ENCODE results near the gene SASH1.

DNA sequence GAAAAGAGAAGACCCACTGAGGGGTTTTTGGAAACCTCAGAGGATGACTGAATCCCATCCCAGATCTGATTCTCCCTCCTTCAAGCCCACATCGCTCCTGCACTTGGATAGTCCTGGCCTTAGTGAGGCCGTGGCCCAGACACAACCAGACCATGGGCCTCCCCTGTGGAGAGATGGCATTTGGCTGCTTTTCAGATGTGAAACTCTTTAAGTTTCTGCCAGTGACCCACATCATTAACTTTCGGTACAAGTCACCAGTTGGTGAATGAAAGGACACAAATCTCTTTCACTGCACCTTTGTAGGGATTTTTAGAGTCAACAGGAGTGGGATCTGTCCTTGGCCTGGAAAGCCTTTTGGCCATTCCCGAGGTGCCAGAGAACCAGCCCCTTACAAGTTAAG is 116.6 kb downstream of the SASH1 start:
- TF ChIP-seq, protein P1, sequence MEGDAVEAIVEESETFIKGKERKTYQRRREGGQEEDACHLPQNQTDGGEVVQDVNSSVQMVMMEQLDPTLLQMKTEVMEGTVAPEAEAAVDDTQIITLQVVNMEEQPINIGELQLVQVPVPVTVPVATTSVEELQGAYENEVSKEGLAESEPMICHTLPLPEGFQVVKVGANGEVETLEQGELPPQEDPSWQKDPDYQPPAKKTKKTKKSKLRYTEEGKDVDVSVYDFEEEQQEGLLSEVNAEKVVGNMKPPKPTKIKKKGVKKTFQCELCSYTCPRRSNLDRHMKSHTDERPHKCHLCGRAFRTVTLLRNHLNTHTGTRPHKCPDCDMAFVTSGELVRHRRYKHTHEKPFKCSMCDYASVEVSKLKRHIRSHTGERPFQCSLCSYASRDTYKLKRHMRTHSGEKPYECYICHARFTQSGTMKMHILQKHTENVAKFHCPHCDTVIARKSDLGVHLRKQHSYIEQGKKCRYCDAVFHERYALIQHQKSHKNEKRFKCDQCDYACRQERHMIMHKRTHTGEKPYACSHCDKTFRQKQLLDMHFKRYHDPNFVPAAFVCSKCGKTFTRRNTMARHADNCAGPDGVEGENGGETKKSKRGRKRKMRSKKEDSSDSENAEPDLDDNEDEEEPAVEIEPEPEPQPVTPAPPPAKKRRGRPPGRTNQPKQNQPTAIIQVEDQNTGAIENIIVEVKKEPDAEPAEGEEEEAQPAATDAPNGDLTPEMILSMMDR (IDR thresholded peaks at IDR 0.05; ENCODE audit: low read depth, low read length, poor library complexity, severe bottlenecking), result no peak
- no peak for TF ChIP-seq EZH2phosphoT487 (IDR thresholded peaks at IDR 0.05; ENCODE audit: borderline replicate concordance, low read length)

Measured in DOHH2 (cell line).